Renal pelvis (tissue), 4 donors: Measurements from ENCODE around the gene SLC30A3. TPM values are rescaled to one million over a fixed set of nuclear protein-coding genes. Genes with fewer than 3 reads are reported as not detected.
A peak's percentile ranks its signal among the peaks of the same experiment; 100 is the strongest.
"Not testable (repeated sequence)": the region's sequence is repeated elsewhere in the genome, so short reads cannot be mapped to it uniquely, and the experiment has no call there.

ENCODE experiments used
- DNase-seq: peaks from one replicate; pipeline ENCODE4 v3.0.0-alpha.2; 2013
- polyA plus RNA-seq, 3 donors: library from polyadenylated mRNA; unstranded; fragments of 120-200 nt; gene quantifications; one replicate each; pipeline ENCODE4 v1.2.1, GENCODE V29; 2013; ENCODE audit not compliant: insufficient read length in 3 of 3

The SLC30A3 gene
- polyA plus RNA-seq, 3 donors = 7.6 to 13.2 (median 10.8) TPM

GRCh38 chr2:27291865-27292264 is 29.0 kb upstream of the SLC30A3 start:
- no peak for DNase-seq

GRCh38 chr2:27290549-27290948 is 27.7 kb upstream of the SLC30A3 start:
- no peak for DNase-seq

GRCh38 chr2:27288610-27289009 is 25.8 kb upstream of the SLC30A3 start:
- no peak for DNase-seq

GRCh38 chr2:27285481-27285880 is 22.6 kb upstream of the SLC30A3 start:
- no peak for DNase-seq

GRCh38 chr2:27284996-27285395 is 22.1 kb upstream of the SLC30A3 start:
- no peak for DNase-seq

GRCh38 chr2:27282892-27283291 is 20.0 kb upstream of the SLC30A3 start:
- DNase-seq = no peak

- DNase-seq = no peak
Measured at GRCh38 chr2:27281855-27282559, 19.2 kb upstream of the SLC30A3 start, which contains the start of gene TRIM54. Gene TRIM54 (plus strand): TSS chr2:27282429. CDS start chr2:27282732, 303 bp downstream.

GRCh38 chr2:27281442-27281841 is 18.6 kb upstream of the SLC30A3 start:
- DNase-seq = no peak

GRCh38 chr2:27280826-27281225 is 18.0 kb upstream of the SLC30A3 start:
- no peak for DNase-seq

- DNase-seq = no peak
Measured at GRCh38 chr2:27278010-27278409, 15.2 kb upstream of the SLC30A3 start.

- no peak for DNase-seq
Measured at GRCh38 chr2:27275211-27276150, 12.6 kb upstream of the SLC30A3 start, which contains the start of gene DNAJC5G. Gene DNAJC5G (plus strand): TSS chr2:27275433. CDS start chr2:27276729, 1,296 bp downstream.

- DNase-seq = not testable (repeated sequence)
Measured at GRCh38 chr2:27272537-27273522, 10.0 kb upstream of the SLC30A3 start.

GRCh38 chr2:27271631-27272340 is 8.9 kb upstream of the SLC30A3 start:
- no peak for DNase-seq

- no peak for DNase-seq
Measured at GRCh38 chr2:27270670-27271069, 7.8 kb upstream of the SLC30A3 start.

- DNase-seq = no peak
Measured at GRCh38 chr2:27270131-27270530, 7.3 kb upstream of the SLC30A3 start.

- not testable (repeated sequence) for DNase-seq
Measured at GRCh38 chr2:27268296-27268695, 5.4 kb upstream of the SLC30A3 start.

GRCh38 chr2:27265536-27265870 is 2.7 kb upstream of the SLC30A3 start:
- DNase-seq = no peak

GRCh38 chr2:27264753-27265535 is 2.1 kb upstream of the SLC30A3 start:
- DNase-seq = peak; percentile 79

GRCh38 chr2:27264253-27264752 is 1.5 kb upstream of the SLC30A3 start:
- DNase-seq = no peak
